ENCODE measurements around the gene FNIP2. TPM values are rescaled to one million over a fixed set of nuclear protein-coding genes. Genes with fewer than 3 reads are reported as not detected.
A peak's percentile ranks its signal among the peaks of the same experiment; 100 is the strongest.

FNIP2 gene
- total RNA-seq, 6 donors from 2014 or later = 70.4 to 103 (median 83.2) TPM

DNA sequence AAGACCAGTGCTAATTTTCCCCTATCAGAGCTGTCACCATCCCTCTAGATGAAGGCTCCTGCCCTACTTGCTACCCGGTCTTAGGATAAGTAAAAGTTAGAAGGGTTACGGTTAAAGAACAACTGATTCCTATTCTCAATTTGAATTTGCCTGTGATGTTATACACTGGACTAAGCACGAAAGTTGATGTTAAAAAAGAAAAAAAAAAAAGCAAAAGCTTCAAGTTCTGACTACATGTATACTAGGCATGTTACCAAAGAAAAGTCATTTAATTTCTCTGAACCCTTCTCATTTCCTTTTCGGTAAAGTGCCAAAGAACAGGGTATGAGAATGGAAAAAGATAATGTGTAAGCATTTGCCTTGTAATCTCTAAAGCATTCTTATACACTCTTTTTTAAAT lies 44.2 kb upstream of the FNIP2 start:
- DNase-seq (no peak), ATAC-seq (ENCODE audit: low FRiP score in 2 of 2) (no peak)
- peaks cover 0 to 10% (median 5%) of the 10 kb centered on the region in 4 donors for H3K36me3 ChIP-seq
- TF ChIP-seq POLR2AphosphoS5 (IDR thresholded peaks at IDR 0.05) (no peak), POLR2A (IDR thresholded peaks at IDR 0.05) (no peak), EP300 (IDR thresholded peaks at IDR 0.05) (no peak)
- TF ChIP-seq, protein P1, sequence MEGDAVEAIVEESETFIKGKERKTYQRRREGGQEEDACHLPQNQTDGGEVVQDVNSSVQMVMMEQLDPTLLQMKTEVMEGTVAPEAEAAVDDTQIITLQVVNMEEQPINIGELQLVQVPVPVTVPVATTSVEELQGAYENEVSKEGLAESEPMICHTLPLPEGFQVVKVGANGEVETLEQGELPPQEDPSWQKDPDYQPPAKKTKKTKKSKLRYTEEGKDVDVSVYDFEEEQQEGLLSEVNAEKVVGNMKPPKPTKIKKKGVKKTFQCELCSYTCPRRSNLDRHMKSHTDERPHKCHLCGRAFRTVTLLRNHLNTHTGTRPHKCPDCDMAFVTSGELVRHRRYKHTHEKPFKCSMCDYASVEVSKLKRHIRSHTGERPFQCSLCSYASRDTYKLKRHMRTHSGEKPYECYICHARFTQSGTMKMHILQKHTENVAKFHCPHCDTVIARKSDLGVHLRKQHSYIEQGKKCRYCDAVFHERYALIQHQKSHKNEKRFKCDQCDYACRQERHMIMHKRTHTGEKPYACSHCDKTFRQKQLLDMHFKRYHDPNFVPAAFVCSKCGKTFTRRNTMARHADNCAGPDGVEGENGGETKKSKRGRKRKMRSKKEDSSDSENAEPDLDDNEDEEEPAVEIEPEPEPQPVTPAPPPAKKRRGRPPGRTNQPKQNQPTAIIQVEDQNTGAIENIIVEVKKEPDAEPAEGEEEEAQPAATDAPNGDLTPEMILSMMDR (IDR thresholded peaks at IDR 0.05) = no peak
- peaks cover 8 to 18% (median 11%) of the 10 kb centered on the region in 4 donors for H3K4me1 ChIP-seq
- no peaks in the 10 kb centered on the region for H3K27me3 ChIP-seq
- 81 to 84% methylated on average over 4 of the region's 4 CpGs for WGBS, 2 donors
- no peak overlapping the region for H3K4me3 ChIP-seq
- no peak overlapping the region for H3K27ac ChIP-seq
- H3K9me3 ChIP-seq = no peaks in the 10 kb centered on the region

DNA sequence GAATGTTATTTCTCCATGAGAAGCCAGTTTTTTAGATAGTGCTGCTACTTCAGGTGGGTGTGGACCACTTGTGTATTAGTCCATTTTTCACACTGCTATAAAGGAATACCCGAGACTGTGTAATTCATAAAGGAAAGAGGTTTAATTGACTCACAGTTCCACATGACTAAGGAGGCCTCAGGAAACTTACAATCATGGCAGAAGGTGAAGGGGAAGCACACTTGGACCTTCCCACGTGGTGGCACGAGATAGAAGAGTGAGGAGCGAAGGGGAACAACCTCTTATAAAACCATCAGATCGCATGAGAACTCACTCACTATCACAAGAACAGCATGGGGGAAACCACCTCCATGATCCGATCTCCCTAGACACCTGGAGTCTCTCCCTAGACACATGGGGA lies 42.2 kb upstream of the FNIP2 start:
- no peaks in the 10 kb centered on the region for H3K9me3 ChIP-seq
- 81% methylated on average over 6 of the region's 6 CpGs for WGBS, 2 donors

DNA sequence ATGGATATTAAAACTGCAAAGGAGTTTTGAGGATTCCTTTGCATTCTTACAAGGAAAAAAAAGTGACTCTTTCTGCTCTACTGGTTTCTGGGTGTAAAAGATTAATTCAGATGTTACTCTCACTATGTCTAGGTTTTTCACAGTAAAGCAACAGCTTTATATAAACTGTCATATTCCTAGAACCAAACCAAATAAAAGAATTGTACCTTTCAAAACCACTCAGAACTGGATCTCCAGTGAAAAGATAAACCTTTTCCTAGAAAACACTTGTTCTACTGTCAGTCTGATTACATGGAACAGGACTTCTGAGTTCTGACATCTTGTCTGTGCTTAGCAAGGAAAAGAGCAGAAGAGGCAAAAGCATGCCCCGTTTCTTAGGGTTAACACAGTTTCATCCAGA lies 40.6 kb upstream of the FNIP2 start:
- Histone ChIP-seq H3K4me1 (peaks cover 0 to 5% (median 3%) of the 10 kb centered on the region in 4 donors), H3K9me3 (no peaks in the 10 kb centered on the region), H3K27ac (no peak overlapping the region), H3K27me3 (no peaks in the 10 kb centered on the region), H3K4me3 (no peak overlapping the region), H3K36me3 (no peaks in the 10 kb centered on the region)
- 60 to 70% methylated on average over 1 of the region's 1 CpG for WGBS, 2 donors
- TF ChIP-seq POLR2AphosphoS5 (IDR thresholded peaks at IDR 0.05) (no peak), EP300 (IDR thresholded peaks at IDR 0.05) (no peak), POLR2A (IDR thresholded peaks at IDR 0.05) (no peak)
- TF ChIP-seq, protein P1 (IDR thresholded peaks at IDR 0.05) = no peak
- DNase-seq (no peak), ATAC-seq (ENCODE audit: low FRiP score in 2 of 2) (no peak)

More for the DNA sequence above, 42.2 kb upstream of the FNIP2 start:
- Histone ChIP-seq H3K36me3 (no peaks in the 10 kb centered on the region), H3K27me3 (no peaks in the 10 kb centered on the region), H3K4me1 (peaks cover 8 to 15% (median 12%) of the 10 kb centered on the region in 4 donors), H3K27ac (no peak overlapping the region), H3K4me3 (no peak overlapping the region)
- DNase-seq = no peak
- TF ChIP-seq POLR2A (IDR thresholded peaks at IDR 0.05) = no peak
- TF ChIP-seq POLR2AphosphoS5 (IDR thresholded peaks at IDR 0.05) = no peak
- TF ChIP-seq, protein P1 (IDR thresholded peaks at IDR 0.05) = no peak
- TF ChIP-seq EP300 (IDR thresholded peaks at IDR 0.05) = no peak
- no peak for ATAC-seq (ENCODE audit: low FRiP score in 2 of 2)

DNA sequence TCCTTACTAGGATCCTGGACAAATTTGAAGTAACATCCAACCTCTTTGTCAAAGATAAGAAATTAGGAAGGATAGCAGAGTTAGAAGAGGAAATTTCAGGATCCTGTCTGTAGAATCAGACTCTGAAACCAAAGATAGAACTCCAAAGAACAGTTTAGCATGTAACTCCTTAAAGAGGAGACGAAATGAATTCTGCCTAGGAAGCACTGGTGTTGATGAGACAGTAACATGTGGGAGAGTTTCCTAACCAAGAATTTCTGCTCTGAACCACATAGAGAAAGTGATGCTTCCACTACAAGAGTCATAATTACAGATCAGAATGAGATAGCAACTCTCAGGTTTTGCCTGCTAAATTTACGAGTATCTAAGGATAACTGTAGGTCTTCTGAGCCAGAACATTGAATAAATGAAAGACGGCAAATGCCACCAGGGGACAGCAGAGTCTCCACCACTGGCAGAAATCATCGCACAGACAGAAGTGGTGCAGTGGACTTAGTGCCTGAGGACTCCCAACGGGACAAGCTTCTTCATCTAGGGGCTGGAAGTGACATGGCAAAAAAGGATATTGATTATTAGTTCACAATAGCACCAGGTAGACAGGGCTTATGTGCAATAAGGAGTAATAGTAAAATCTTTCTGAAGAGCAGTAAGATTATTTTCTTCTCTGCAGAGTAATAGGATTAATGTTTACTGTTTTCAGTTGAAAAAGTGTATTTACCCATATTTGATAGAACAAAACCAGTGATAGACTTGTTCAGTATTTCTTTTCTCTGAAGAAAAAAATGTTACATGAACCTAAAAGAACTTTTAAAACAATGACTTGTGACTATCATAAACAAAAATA lies 38.9 kb upstream of the FNIP2 start:
- ATAC-seq (ENCODE audit: low FRiP score in 2 of 2) = peak; percentile 79 to 93
- H3K27me3 ChIP-seq = no peaks in the 10 kb centered on the region
- H3K36me3 ChIP-seq = no peaks in the 10 kb centered on the region
- 18 to 21% methylated on average over 5 of the region's 5 CpGs for WGBS, 2 donors
- H3K9me3 ChIP-seq = no peaks in the 10 kb centered on the region
- peak in 1 of 2 donors; percentile 69 for DNase-seq
- TF ChIP-seq POLR2AphosphoS5 (IDR thresholded peaks at IDR 0.05) = no peak
- TF ChIP-seq, protein P1 (IDR thresholded peaks at IDR 0.05) = peak; percentile 66 to 84 (median 78)
- H3K4me1 ChIP-seq = peaks cover 0 to 4% (median 0%) of the 10 kb centered on the region in 4 donors
- H3K27ac ChIP-seq = no peak overlapping the region
- H3K4me3 ChIP-seq = no peak overlapping the region

DNA sequence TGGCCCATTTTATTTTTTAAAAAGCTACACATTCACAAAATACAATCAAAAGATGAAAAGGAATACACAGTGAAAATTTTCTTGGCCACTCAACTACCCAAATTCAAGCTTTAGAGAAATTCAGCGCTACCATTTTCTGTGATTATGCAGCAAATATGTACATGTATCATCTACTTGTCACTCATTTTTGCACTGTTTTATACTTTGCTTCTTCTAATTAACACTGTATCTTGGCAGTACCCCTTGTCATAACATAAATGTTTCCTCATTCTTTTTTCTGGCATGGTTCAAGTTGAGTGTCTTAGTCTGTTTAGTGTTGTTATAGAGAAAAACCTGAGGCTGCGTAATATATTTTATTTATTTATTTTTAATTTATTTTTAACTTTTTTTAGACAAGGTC lies 30.0 kb upstream of the FNIP2 start:
- WGBS, 2 donors = 93 to 100% methylated on average over 2 of the region's 2 CpGs
- H3K4me3 ChIP-seq = no peak overlapping the region
- no peak for ATAC-seq (ENCODE audit: low FRiP score in 2 of 2)
- no peaks in the 10 kb centered on the region for H3K27me3 ChIP-seq
- TF ChIP-seq EP300 (IDR thresholded peaks at IDR 0.05) (no peak), POLR2AphosphoS5 (IDR thresholded peaks at IDR 0.05) (no peak), POLR2A (IDR thresholded peaks at IDR 0.05) (no peak)
- TF ChIP-seq, protein P1 (IDR thresholded peaks at IDR 0.05) = no peak
- H3K36me3 ChIP-seq = no peaks in the 10 kb centered on the region
- no peaks in the 10 kb centered on the region for H3K4me1 ChIP-seq
- no peak overlapping the region for H3K27ac ChIP-seq
- H3K9me3 ChIP-seq = no peaks in the 10 kb centered on the region
- no peak for DNase-seq

All from upper lobe of left lung (tissue), 6 donors.